ENCODE measurements around the gene SLC9A5. TPM values are rescaled to one million over a fixed set of nuclear protein-coding genes. Genes with fewer than 3 reads are reported as not detected.

Gene SLC9A5
- total RNA-seq, 1 donor from 2014 or later, result 2.8 TPM

GRCh38 chr16:67238806-67239470 is 9.8 kb upstream of the SLC9A5 start:
- no peaks in the 10 kb centered on the region for H3K9me3 ChIP-seq
- peak overlapping the region; percentile 42 for H3K27ac ChIP-seq
- intact Hi-C loops (cut with DNase I), result no loop called here
- TF ChIP-seq, protein P1, sequence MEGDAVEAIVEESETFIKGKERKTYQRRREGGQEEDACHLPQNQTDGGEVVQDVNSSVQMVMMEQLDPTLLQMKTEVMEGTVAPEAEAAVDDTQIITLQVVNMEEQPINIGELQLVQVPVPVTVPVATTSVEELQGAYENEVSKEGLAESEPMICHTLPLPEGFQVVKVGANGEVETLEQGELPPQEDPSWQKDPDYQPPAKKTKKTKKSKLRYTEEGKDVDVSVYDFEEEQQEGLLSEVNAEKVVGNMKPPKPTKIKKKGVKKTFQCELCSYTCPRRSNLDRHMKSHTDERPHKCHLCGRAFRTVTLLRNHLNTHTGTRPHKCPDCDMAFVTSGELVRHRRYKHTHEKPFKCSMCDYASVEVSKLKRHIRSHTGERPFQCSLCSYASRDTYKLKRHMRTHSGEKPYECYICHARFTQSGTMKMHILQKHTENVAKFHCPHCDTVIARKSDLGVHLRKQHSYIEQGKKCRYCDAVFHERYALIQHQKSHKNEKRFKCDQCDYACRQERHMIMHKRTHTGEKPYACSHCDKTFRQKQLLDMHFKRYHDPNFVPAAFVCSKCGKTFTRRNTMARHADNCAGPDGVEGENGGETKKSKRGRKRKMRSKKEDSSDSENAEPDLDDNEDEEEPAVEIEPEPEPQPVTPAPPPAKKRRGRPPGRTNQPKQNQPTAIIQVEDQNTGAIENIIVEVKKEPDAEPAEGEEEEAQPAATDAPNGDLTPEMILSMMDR (IDR thresholded peaks at IDR 0.05), result no peak
- H3K36me3 ChIP-seq, result peaks cover 56% of the 10 kb centered on the region
- peaks cover 50% of the 10 kb centered on the region for H3K4me1 ChIP-seq
- DNase-seq (peak; percentile 33), ATAC-seq (no peak)
- no peak overlapping the region for H3K4me3 ChIP-seq
- H3K27me3 ChIP-seq (ENCODE audit: low read depth), result no peaks in the 10 kb centered on the region

- ATAC-seq, result peak; percentile 80 to 85
- H3K27me3 ChIP-seq (ENCODE audit: low read depth), result no peaks in the 10 kb centered on the region
- intact Hi-C loops (cut with DNase I), result no loop called here
- TF ChIP-seq, protein P1 (IDR thresholded peaks at IDR 0.05), result no peak
- H3K4me1 ChIP-seq, result peaks cover 65% of the 10 kb centered on the region
- peak overlapping the region; percentile 11 for H3K4me3 ChIP-seq
- H3K9me3 ChIP-seq, result no peaks in the 10 kb centered on the region
- peaks cover 41% of the 10 kb centered on the region for H3K36me3 ChIP-seq
- H3K27ac ChIP-seq, result peak overlapping the region; percentile 93
- DNase-seq, result peak; percentile 84
Measured at GRCh38 chr16:67240506-67240905, 8.3 kb upstream of the SLC9A5 start.

DNA sequence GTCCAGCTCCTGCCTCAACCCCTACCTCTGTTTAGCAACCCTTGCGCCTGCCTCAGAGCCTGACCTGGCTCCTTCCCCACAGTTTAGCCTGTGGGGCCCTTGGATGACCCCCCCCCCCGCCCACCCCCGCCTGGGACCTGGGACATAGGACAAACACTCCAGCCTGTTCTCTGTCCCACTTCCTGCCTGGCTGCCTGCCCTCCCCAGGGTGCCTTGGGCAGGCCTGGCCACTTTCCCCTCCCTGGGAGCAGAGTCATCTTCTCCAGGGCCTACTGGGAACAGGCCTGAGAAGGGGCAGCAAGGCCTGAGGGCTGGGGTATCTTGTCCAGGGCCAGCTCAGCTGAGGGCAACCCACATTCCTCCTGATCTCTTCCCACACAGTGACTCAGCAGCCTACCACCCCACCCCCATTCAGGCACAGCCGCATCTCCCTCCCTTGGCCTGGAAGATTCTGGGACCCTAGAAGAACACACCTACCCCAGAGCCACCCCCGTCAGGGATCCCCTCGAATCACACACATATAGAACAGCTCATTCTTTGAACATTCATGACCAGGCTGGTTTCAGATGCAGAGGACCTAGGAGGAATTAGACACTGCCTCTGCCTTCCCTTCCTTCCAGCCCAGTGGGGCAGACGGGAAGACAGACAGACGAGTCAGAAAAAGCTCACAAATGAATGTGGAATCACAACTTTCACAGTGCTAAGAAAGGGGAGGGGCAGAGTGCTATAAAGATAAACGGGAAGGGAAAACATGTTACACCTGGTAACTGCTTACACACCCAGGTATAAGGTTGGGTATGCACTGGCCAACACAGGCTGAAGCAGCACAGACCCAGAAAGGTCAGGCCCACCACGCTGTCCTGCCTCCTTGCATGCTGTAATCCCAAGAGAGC is 7.5 kb upstream of the SLC9A5 start:
- Histone ChIP-seq H3K4me1 (peaks cover 70% of the 10 kb centered on the region), H3K36me3 (peaks cover 33% of the 10 kb centered on the region), H3K4me3 (peak overlapping the region; percentile 11), H3K9me3 (no peaks in the 10 kb centered on the region), H3K27me3 (ENCODE audit: low read depth) (no peaks in the 10 kb centered on the region), H3K27ac (peak overlapping the region; percentile 93)
- intact Hi-C loops (cut with DNase I), result no loop called here
- ATAC-seq (peak; percentile 71 to 80), DNase-seq (peak; percentile 90)
- TF ChIP-seq, protein P1 (IDR thresholded peaks at IDR 0.05), result no peak

- no peaks in the 10 kb centered on the region for H3K9me3 ChIP-seq
- peaks cover 70% of the 10 kb centered on the region for H3K4me1 ChIP-seq
- ATAC-seq, result no peak
- DNase-seq, result peak; percentile 69
- intact Hi-C loops (cut with DNase I), result no loop called here
- TF ChIP-seq, protein P1 (IDR thresholded peaks at IDR 0.05), result no peak
- no peaks in the 10 kb centered on the region for H3K27me3 ChIP-seq (ENCODE audit: low read depth)
- H3K36me3 ChIP-seq, result peaks cover 24% of the 10 kb centered on the region
- H3K27ac ChIP-seq, result peak overlapping the region; percentile 93
- no peak overlapping the region for H3K4me3 ChIP-seq
Measured at GRCh38 chr16:67242138-67242730, 6.5 kb upstream of the SLC9A5 start.

DNA sequence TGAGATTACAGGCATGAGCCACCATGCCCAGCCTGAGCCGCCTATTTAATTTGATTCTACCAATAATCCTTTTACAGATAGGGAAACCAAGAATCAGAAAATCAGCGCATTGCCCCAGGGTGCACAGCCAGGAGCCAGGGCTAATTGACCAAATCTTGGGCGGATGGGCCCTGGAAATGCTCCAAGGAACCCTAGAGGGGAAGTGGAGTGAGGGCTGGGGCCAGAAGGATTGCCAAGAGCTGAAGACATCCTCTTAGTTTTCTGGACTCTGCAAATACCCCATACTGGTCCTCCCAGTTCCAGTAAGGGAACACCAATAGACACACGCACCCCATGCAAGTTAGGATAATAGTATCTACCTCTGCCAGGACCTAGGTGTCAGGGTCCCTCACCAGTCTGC is 5.3 kb upstream of the SLC9A5 start:
- TF ChIP-seq, protein P1 (IDR thresholded peaks at IDR 0.05), result no peak
- Histone ChIP-seq H3K27me3 (ENCODE audit: low read depth) (no peaks in the 10 kb centered on the region), H3K36me3 (peaks cover 11% of the 10 kb centered on the region), H3K4me3 (peak overlapping the region; percentile 99), H3K27ac (peak overlapping the region; percentile 93), H3K4me1 (peaks cover 80% of the 10 kb centered on the region), H3K9me3 (no peaks in the 10 kb centered on the region)
- no peak for ATAC-seq
- DNase-seq, result peak; percentile 64
- intact Hi-C loops (cut with DNase I), result no loop called here

Data from lower lobe of right lung (tissue), 2 donors.